Upper lobe of right lung (tissue), 1 donor: ENCODE data around the gene METTL17. TPM values are rescaled to one million over a fixed set of nuclear protein-coding genes. Genes with fewer than 3 reads are reported as not detected.

Source experiments
- ATAC-seq: fragments of 200-7000 bp; cut with Tn5 transposase; one replicate; pipeline ENCODE4 v1.9.1; 2020; ENCODE audit warnings: mild to moderate bottlenecking, moderate library complexity
- DNase-seq: peaks from one replicate; pipeline ENCODE4 v3.0.0-alpha.2; 2020
- H3K27ac ChIP-seq: fragments of 200-600 bp; one replicate; pipeline ENCODE4 v1.8.0; 2022
- H3K27me3 ChIP-seq: fragments of 200-600 bp; one replicate; pipeline ENCODE4 v1.8.0; 2022; ENCODE audit warnings: mild to moderate bottlenecking
- H3K36me3 ChIP-seq: fragments of 200-600 bp; one replicate; pipeline ENCODE4 v1.8.0; 2022
- H3K4me1 ChIP-seq: fragments of 200-600 bp; one replicate; pipeline ENCODE4 v1.8.0; 2022
- H3K4me3 ChIP-seq: fragments of 200-600 bp; one replicate; pipeline ENCODE4 v1.8.0; 2022; ENCODE audit warnings: mild to moderate bottlenecking
- H3K9me3 ChIP-seq: fragments of 200-600 bp; one replicate; pipeline ENCODE4 v1.8.0; 2022
- intact Hi-C: fragments of 100-400 bp; cut with DNase I; formaldehyde crosslinking; loops from one replicate; pipeline ENCODE4 v1.11.0; 2022
- total RNA-seq: library from RNA; stranded (reverse); fragmentation: NEBNext Ultra II Directional; extraction: Animal tissue kit (Norgen Biotek cat#: 25700); gene quantifications from one replicate; pipeline ENCODE4 v1.2.1, GENCODE V29; 2021
- TF ChIP-seq, protein P1 (sequence below): fragments of 200-600 bp; IDR thresholded peaks from one replicate; pipeline ENCODE4 v1.8.0; 2022; ENCODE audit warnings: antibody characterized with exemption
- donor health status: DM: no; HTN: yes; CAD: no; lungs with severe emphysema.

Gene METTL17
- total RNA-seq, 1 donor from 2014 or later = 51.0 TPM

DNA sequence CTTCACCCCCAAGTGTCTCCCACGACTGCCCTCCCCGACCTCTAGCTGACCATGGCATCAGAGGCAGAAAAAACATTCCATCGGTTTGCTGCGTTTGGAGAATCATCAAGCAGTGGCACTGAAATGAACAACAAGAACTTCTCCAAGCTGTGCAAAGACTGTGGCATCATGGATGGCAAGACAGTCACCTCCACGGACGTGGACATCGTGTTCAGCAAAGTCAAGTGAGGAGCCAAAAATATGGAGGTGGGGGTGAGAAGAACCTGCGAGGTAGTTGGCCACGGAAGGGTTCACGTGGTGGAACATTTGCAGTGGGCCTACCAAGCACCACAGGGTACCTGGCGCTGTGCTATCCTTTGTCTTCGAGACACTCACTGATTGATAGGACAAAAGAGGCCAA is 40.8 kb downstream of the METTL17 start:
- intact Hi-C loops = no loop called here
- Histone ChIP-seq H3K27me3 (no peaks in the 10 kb centered on the region), H3K36me3 (no peaks in the 10 kb centered on the region), H3K4me3 (no peak overlapping the region), H3K9me3 (no peaks in the 10 kb centered on the region), H3K27ac (no peak overlapping the region), H3K4me1 (peaks cover 5% of the 10 kb centered on the region)
- DNase-seq (no peak), ATAC-seq (no peak)
- TF ChIP-seq, protein P1, sequence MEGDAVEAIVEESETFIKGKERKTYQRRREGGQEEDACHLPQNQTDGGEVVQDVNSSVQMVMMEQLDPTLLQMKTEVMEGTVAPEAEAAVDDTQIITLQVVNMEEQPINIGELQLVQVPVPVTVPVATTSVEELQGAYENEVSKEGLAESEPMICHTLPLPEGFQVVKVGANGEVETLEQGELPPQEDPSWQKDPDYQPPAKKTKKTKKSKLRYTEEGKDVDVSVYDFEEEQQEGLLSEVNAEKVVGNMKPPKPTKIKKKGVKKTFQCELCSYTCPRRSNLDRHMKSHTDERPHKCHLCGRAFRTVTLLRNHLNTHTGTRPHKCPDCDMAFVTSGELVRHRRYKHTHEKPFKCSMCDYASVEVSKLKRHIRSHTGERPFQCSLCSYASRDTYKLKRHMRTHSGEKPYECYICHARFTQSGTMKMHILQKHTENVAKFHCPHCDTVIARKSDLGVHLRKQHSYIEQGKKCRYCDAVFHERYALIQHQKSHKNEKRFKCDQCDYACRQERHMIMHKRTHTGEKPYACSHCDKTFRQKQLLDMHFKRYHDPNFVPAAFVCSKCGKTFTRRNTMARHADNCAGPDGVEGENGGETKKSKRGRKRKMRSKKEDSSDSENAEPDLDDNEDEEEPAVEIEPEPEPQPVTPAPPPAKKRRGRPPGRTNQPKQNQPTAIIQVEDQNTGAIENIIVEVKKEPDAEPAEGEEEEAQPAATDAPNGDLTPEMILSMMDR = no peak

DNA sequence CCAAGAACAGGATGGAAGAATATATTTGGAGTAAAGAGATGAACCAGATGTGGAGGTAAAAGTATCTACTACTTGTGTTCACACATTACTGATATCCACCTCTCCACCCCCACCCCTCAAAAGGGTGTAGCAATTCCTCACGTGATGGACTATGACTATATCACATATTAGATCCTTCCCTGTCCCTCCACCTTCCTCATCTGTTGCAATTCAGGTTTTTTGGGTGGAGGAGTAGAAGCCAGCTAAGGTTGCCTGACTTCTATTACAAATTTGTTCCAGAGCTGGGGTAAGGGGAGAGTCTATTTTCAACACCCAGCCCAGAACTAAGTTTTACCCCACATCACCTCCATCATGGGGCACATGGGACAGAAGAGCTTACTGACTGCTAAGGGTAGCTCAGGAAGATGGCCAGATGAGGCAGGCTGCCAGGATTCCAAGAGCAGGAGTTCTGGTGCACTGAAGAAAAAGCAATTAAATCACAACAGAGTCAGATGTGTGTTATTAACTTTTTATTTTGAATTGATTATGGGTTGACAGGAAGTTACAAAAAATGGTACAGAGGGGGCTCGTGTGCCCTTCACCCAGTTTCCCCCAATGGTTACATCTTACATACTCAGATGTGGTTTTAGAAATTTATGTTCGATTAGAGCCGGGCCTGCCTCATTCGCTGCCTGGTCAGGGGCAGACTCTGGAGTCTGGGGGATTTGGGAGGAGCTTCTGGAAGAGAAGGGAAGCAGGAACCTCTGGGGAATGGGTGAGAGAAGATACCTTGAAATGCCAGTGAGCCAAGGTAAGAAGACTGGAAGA is 42.7 kb downstream of the METTL17 start:
- intact Hi-C loops = no loop called here
- DNase-seq (no peak), ATAC-seq (no peak)

DNA sequence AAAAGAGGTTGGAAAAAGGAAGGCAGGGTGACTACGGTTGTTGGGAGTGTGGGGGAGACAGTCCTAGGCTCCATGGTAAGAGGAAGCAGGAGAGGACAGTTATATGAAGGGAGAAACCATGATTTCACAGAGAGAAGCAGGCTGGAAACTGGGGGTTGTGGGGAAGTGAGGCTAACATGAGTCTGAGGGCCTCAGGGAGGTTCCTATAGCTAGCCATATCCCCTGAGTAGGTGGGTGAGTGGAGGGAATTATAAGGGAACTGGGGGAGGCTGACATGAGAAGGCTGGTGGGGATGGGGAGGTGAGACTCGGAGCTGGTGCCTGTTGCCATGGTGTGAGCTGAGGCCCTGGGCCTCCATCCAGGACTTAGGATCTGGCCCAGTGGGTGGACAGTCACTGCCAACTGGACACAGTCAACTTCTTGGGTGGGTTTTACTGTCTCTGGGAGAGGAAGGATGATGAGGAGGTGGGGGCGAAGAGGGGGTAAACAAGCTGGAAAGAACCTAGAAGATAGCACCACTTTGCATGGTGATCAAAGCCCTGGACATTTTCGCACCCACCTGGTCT is 43.4 kb downstream of the METTL17 start:
- intact Hi-C loops = no loop called here
- Histone ChIP-seq H3K4me1 (peaks cover 1% of the 10 kb centered on the region), H3K4me3 (no peak overlapping the region), H3K9me3 (no peaks in the 10 kb centered on the region), H3K27me3 (no peaks in the 10 kb centered on the region), H3K36me3 (no peaks in the 10 kb centered on the region), H3K27ac (no peak overlapping the region)
- no peak for ATAC-seq
- TF ChIP-seq, protein P1 = no peak
- DNase-seq = no peak

More for the DNA sequence above, 42.7 kb downstream of the METTL17 start:
- Histone ChIP-seq H3K27ac (no peak overlapping the region), H3K27me3 (no peaks in the 10 kb centered on the region), H3K4me1 (no peaks in the 10 kb centered on the region), H3K36me3 (no peaks in the 10 kb centered on the region), H3K9me3 (no peaks in the 10 kb centered on the region), H3K4me3 (no peak overlapping the region)
- TF ChIP-seq, protein P1 = no peak

DNA sequence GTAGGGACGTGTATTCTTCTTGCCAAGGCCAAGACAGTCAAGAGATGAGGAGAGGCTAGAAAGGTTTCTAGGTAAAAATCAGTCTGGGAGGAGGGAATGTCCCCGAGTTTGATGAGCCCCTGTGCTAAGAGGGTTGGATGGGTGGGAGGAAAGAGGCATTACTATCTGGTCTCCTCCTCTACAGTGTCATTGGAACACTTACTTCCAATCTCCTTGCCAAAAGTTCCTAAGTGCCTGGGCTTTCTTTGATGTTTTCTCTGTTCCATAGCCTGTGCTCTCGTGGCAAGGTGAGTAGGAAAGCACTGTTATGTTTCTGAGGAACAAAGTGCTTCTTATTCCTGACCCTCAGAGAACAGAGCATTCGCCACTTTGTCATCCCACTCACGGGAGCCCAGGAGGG is 44.9 kb downstream of the METTL17 start, which contains the start of gene RNASE13:
Gene RNASE13 (minus strand): TSS at position 101 of the 400 bp plus-strand sequence. CDS start 519 bp downstream, outside the sequence.
- no peaks in the 10 kb centered on the region for H3K36me3 ChIP-seq
- TF ChIP-seq, protein P1 = no peak
- no peak for ATAC-seq
- no peaks in the 10 kb centered on the region for H3K9me3 ChIP-seq
- H3K27me3 ChIP-seq = no peaks in the 10 kb centered on the region
- no peak for DNase-seq
- no peak within 1 kb of the TSS for H3K4me3 ChIP-seq
- no peak within 1 kb of the TSS for H3K27ac ChIP-seq
- peaks cover 15% of the 10 kb centered on the region for H3K4me1 ChIP-seq
- intact Hi-C loops = no loop called here

DNA sequence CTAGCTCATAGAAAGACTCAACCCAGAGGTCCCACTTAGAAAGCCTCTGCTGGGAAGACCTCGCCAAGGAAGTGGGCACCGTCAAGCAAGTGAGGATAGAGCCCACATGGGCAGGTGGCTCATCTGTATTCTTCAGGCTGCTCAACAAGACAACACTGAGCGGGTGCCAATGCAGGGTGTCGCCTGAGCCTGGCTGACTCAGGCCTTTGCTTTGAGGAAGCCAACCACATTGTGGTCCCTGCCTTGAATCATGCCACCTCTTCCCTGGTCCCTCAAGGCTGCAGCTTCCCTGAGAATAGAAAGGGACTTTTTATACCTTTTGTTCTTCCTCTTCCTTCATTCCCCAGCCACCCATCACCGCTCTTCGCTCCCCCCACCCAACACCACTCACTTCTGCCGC is 47.0 kb downstream of the METTL17 start:
- intact Hi-C loops = no loop called here
- DNase-seq (no peak), ATAC-seq (no peak)
- TF ChIP-seq, protein P1 = no peak
- Histone ChIP-seq H3K4me1 (peaks cover 18% of the 10 kb centered on the region), H3K27me3 (no peaks in the 10 kb centered on the region), H3K27ac (no peak overlapping the region), H3K9me3 (no peaks in the 10 kb centered on the region), H3K36me3 (no peaks in the 10 kb centered on the region), H3K4me3 (no peak overlapping the region)
